GM11168 (cell line): ENCODE data around the gene LDLR.
"Not testable (repeated sequence)": the region's sequence is repeated elsewhere in the genome, so short reads cannot be mapped to it uniquely, and the experiment has no call there.

Experiments
- in situ Hi-C: fragments of 300-500 bp; cut with MboI; formaldehyde crosslinking; loops from one replicate; pipeline ENCODE4 v1.12.0; 2022; ENCODE audit warnings: low sequenced_read_pairs; ENCODE audit not compliant: unreplicated experiment

Gene LDLR

DNA sequence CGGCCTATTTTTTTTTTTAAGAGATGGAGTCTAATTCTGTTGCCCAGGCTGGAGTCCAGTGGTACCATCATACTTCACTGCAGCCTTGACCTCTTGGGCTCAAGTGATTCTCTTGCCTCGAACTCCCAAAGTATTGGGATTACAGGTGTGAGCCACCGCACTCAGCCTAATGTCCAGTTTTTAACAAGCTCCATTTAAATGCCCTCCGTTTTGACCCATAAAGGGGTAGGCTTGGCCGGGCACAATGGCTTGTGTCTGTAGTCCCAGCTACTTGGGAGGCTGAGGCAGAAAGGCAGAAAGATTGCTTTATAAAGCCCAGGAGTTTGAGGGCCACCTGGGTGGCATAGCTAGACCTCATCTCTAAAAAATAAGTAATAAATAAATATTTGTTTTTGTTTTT, 11.8 kb downstream of the LDLR start:
- in situ Hi-C loops, result no loop called here

DNA sequence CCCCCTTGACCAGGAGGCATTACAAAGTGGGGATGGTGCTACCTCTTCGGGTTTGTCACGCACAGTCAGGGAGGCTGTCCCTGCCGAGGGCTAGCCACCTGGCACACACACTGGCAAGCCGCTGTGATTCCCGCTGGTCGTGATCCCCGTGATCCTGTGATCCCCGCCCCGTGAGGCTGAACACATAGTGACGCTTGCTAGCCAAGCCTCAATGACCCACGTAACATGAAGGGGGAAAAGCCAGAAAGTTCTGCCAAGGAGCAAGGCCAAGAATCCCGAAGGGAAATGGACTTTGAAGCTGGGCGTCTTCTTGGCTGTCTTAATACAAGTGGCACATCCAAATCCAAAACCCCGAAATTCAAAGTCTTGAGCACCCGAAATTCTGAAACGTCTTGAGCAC, 13.7 kb downstream of the LDLR start:
- in situ Hi-C loops, result no loop called here

DNA sequence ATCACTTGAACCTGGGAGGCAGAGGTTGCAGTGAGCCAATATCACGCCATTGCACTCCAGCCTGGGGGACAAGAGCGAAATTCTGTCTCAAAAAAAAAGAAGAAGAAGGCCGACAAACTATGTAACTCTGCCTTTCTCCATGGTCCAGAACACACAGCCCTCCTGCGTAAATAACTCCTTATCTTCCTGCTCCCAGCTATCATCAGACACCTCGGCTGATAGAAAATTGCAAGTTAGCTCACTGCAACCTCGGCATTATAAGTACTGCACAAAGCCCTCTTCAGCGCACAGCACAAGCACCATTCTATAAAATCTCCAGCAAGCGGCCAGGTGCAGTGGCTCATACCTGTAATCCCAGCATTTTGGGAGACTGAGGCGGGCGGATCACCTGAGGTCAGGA, 14.4 kb downstream of the LDLR start:
- in situ Hi-C loops, result not testable (repeated sequence)

DNA sequence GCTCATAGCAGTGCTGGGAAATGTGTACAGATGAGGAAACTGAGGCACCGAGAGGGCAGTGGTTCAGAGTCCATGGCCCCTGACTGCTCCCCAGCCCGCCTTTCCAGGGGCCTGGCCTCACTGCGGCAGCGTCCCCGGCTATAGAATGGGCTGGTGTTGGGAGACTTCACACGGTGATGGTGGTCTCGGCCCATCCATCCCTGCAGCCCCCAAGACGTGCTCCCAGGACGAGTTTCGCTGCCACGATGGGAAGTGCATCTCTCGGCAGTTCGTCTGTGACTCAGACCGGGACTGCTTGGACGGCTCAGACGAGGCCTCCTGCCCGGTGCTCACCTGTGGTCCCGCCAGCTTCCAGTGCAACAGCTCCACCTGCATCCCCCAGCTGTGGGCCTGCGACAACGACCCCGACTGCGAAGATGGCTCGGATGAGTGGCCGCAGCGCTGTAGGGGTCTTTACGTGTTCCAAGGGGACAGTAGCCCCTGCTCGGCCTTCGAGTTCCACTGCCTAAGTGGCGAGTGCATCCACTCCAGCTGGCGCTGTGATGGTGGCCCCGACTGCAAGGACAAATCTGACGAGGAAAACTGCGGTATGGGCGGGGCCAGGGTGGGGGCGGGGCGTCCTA, 15.9 kb downstream of the LDLR start:
- in situ Hi-C loops, result no loop called here

DNA sequence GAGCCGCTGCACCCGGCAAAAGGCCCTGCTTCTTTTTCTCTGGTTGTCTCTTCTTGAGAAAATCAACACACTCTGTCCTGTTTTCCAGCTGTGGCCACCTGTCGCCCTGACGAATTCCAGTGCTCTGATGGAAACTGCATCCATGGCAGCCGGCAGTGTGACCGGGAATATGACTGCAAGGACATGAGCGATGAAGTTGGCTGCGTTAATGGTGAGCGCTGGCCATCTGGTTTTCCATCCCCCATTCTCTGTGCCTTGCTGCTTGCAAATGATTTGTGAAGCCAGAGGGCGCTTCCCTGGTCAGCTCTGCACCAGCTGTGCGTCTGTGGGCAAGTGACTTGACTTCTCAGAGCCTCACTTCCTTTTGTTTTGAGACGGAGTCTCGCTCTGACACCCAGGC, 17.2 kb downstream of the LDLR start:
- in situ Hi-C loops, result no loop called here

DNA sequence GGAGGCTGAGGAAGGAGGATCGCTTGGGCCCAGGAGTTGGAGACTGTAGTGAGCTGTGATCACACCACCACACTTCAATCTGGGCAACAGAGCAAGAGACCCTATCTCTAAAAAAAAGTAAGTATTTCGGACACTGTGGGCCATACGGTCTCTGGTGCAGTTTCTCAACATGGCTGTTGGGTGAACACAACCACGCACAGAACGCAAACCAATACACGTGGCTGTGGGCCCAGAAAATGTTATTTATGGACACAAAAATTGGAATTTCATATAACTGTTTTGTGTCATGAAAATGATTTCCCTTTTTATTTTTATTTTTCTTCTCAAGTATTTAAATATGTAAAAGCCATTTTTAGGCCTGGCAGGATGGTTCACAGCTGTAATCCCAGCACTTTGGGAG, 19.5 kb downstream of the LDLR start:
- in situ Hi-C loops, result no loop called here

DNA sequence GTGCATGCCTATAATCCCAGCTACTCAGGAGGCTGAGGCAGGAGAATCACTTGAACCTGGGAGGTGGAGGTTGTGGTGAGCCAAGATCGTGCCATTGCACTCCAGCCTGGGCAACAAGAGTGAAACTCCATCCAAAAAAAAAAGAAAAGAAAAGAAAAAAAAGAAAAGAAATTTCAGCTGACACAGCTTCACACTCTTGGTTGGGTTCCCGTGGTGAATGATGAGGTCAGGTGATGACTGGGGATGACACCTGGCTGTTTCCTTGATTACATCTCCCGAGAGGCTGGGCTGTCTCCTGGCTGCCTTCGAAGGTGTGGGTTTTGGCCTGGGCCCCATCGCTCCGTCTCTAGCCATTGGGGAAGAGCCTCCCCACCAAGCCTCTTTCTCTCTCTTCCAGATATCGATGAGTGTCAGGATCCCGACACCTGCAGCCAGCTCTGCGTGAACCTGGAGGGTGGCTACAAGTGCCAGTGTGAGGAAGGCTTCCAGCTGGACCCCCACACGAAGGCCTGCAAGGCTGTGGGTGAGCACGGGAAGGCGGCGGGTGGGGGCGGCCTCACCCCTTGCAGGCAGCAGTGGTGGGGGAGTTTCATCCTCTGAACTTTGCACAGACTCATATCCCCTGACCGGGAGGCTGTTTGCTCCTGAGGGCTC, 22.0 kb downstream of the LDLR start:
- in situ Hi-C loops, result no loop called here

DNA sequence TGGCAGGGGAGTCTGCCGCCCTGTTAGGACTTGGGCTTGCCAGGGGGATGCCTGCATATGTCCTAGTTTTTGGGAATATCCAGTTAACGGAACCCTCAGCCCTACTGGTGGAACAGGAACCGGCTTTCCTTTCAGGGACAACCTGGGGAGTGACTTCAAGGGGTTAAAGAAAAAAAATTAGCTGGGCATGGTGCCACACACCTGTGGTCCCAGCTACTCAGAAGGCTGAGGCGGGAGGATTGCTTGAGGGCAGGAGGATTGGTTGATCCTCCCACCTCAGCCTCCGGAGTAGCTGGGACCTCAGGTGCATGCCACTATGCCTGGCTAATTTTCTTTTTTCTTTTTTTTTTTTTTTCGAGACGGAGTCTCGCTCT, 22.5 kb downstream of the LDLR start:
- in situ Hi-C loops, result no loop called here

DNA sequence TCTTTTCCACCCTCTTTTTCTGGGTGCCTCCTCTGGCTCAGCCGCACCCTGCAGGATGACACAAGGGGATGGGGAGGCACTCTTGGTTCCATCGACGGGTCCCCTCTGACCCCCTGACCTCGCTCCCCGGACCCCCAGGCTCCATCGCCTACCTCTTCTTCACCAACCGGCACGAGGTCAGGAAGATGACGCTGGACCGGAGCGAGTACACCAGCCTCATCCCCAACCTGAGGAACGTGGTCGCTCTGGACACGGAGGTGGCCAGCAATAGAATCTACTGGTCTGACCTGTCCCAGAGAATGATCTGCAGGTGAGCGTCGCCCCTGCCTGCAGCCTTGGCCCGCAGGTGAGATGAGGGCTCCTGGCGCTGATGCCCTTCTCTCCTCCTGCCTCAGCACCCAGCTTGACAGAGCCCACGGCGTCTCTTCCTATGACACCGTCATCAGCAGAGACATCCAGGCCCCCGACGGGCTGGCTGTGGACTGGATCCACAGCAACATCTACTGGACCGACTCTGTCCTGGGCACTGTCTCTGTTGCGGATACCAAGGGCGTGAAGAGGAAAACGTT, 24.0 kb downstream of the LDLR start:
- in situ Hi-C loops, result no loop called here

DNA sequence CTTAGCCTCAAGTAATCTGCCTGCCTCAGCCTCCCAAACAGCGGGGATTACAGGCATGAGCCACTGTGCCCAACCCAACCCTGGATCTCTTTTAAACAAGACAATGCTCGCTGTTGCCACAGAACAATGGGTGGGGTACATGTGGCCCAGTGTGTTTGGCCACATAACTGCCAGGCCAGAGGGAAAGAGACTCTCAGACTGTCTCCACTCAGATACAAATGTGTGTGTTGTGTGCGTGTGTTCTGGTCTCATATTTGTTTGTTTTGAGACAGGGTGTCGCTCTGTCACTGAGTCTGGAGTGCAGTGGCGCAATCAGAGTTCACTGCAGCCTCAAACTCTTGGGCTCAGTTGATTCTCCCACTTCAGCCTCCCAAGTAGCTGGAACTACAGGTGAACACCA, 25.8 kb downstream of the LDLR start:
- in situ Hi-C loops, result no loop called here

DNA sequence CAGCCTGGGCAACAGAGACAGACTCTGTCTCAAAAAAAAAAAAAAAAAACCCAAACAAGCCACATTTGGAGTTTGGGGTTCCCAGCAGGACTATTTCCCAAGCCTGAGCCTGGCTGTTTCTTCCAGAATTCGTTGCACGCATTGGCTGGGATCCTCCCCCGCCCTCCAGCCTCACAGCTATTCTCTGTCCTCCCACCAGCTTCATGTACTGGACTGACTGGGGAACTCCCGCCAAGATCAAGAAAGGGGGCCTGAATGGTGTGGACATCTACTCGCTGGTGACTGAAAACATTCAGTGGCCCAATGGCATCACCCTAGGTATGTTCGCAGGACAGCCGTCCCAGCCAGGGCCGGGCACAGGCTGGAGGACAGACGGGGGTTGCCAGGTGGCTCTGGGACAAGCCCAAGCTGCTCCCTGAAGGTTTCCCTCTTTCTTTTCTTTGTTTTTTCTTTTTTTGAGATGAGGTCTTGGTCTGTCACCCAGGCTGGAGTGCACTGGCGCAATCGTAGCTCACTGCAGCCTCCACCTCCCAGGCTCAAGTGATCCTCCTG, 26.7 kb downstream of the LDLR start:
- in situ Hi-C loops, result no loop called here

DNA sequence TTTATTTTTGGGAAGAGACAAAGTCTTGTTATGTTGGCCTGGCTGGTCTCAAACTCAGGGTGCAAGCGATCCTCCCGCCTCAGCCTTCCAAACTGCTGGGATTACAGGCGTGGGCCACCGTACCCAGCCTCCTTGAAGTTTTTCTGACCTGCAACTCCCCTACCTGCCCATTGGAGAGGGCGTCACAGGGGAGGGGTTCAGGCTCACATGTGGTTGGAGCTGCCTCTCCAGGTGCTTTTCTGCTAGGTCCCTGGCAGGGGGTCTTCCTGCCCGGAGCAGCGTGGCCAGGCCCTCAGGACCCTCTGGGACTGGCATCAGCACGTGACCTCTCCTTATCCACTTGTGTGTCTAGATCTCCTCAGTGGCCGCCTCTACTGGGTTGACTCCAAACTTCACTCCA, 27.2 kb downstream of the LDLR start:
- in situ Hi-C loops, result no loop called here

DNA sequence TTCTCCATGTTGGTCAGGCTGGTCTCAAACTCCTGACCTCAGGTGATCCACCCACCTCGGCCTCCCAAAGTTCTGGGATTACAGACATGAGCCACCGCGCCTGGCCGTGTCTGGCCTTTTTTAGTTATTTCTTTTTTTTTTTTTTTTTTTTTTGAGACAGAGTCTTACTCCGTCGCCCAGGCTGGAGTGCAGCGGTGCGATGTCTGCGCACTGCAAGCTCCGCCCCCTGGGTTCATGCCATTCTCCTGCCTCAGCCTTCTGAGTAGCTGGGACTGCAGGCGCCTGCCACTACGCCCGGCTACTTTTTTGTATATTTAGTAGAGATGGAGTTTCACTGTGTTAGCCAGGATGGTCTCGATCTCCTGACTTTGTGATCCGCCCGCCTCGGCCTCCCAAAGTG, 32.7 kb downstream of the LDLR start:
- in situ Hi-C loops, result not testable (repeated sequence)

DNA sequence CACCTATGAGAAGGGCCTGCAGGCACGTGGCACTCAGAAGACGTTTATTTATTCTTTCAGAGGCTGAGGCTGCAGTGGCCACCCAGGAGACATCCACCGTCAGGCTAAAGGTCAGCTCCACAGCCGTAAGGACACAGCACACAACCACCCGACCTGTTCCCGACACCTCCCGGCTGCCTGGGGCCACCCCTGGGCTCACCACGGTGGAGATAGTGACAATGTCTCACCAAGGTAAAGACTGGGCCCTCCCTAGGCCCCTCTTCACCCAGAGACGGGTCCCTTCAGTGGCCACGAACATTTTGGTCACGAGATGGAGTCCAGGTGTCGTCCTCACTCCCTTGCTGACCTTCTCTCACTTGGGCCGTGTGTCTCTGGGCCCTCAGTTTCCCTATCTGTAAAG, 33.9 kb downstream of the LDLR start:
- in situ Hi-C loops, result no loop called here

DNA sequence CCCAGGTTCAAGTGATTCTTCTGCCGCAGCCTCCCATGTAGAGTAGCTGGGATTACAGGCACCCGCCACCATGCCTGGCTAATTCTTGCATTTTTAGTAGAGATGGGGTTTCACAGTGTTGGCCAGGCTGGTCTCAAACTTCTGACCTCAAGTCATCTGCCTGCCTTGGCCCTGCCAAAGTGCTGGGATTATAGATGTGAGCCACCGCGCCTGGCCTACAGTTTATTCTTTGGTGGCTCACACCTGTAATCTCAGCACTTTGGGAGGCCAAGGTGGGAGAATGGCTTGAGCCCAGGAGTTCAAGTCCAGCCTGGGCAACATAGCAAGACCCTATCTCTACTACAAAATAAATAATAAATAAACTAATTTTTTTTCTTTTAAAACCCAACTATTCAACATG, 34.9 kb downstream of the LDLR start:
- in situ Hi-C loops, result not testable (repeated sequence)

DNA sequence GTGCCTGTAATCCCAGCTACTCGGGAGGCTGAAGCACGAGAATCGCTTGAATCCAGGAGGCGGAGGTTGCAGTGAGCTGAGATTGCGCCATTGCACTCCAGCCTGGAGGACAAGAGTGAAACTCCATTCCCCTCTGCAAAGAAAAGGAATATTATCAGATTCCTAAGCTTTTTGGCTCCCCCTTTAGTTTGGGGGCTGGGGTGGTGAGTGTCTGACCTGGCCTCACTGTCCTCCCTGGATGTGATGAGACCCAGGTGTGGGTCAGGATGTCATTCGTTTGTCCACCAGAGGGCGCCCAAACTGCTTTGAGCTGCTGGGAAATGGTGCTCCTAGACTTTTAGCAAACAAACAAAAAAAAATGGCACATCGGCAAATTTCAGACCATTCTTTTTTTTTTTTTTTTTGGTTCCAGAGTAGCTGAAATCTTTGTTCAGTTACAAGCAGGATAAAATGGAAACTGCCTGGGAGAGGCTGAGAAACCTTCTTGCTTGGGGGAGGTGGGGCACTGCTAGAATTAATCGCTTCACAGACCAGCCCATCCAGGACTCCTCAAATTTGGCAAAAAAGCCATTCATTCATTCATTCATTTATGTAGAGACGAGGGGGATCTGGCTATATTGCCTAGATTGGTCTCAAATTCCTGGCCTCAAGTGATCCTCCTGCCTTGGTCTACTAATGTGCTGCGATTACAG, 36.9 kb downstream of the LDLR start:
- in situ Hi-C loops, result no loop called here

DNA sequence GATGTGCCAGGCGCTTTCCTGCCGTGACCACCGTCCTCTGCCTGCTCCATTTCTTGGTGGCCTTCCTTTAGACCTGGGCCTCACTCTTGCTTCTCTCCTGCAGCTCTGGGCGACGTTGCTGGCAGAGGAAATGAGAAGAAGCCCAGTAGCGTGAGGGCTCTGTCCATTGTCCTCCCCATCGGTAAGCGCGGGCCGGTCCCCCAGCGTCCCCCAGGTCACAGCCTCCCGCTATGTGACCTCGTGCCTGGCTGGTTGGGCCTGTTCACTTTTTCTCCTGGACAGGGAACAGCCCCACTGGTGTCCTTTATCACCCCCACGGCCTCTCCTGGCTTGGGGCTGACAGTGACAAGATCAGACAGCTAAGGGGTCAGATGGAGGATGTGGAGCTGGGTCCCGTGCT, 38.6 kb downstream of the LDLR start:
- in situ Hi-C loops, result no loop called here

DNA sequence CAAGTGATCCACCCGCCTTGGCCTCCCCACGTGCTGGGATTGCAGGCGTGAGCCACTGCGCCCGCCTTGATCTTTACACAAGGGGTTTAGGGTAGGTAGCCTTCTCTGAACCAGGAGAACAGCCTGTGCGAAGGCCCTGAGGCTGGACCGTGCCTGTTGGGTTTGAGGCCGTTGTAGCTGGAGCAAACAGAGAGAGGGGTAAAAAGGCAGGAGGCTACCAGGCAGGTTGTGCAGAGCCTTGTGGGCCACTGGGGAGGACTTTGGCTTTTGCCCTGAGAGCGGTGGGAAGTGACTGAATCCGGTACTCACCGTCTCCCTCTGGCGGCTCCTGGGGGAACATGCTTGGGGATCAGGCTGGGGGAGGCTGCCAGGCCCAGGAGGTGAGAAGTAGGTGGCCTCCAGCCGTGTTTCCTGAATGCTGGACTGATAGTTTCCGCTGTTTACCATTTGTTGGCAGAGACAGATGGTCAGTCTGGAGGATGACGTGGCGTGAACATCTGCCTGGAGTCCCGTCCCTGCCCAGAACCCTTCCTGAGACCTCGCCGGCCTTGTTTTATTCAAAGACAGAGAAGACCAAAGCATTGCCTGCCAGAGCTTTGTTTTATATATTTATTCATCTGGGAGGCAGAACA, 41.7 kb downstream of the LDLR start:
- in situ Hi-C loops, result no loop called here

DNA sequence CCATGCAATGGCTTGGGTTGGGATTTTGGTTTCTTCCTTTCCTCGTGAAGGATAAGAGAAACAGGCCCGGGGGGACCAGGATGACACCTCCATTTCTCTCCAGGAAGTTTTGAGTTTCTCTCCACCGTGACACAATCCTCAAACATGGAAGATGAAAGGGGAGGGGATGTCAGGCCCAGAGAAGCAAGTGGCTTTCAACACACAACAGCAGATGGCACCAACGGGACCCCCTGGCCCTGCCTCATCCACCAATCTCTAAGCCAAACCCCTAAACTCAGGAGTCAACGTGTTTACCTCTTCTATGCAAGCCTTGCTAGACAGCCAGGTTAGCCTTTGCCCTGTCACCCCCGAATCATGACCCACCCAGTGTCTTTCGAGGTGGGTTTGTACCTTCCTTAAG, 42.2 kb downstream of the LDLR start:
- in situ Hi-C loops, result no loop called here

DNA sequence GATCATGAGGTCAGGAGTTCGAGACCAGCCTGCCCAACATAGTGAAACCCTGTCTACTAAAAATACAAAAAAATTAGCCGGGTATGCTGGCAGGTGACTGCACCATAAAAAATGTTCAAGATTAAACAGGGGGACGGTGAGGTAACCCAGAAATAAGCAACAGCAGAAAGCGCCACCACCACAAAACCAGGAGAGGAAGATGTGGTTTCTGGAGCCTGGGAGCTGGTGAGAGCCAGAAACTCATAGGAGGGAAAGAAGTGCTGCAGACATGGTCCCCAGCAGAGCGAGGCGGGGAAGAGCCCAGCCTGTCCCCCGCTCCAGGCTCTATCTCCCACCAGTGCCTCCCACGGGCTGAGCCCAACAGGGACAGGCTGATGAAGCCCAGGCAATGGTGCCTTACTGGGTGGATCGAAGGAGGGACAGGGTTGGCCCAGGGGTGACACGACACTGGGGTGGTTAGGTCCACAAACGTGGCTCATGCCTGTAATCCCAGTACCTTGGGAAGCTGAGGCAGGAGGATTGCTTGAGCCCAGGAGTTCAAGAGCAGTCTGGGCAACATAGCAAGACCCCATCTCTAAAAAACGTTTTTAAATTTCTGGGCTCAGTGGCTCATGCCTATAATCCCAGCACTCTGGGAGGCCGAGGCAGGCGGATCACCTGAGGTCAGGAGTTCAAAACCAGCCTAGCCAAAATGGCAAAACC, 47.3 kb downstream of the LDLR start:
- in situ Hi-C loops, result no loop called here
